ENCODE results near the gene IL2RA.

GRCh38 chr10:6097063-6097462 lies 34.9 kb upstream of the IL2RA start:
- TF ChIP-seq CTCF (IDR thresholded peaks at IDR 0.05) (no peak), EZH2 (IDR thresholded peaks at IDR 0.05; ENCODE audit: borderline replicate concordance, insufficient read depth, low read depth, low read length, poor library complexity, severe bottlenecking) (no peak)
